HG02571 (cell line): ENCODE data around the gene FREY1.

ENCODE experiments used
- ATAC-seq: cut with Tn5 transposase; IDR thresholded peaks from one replicate; pipeline ENCODE4 v1.9.1; 2021; ENCODE audit warnings: mild to moderate bottlenecking, moderate library complexity; ENCODE audit not compliant: unreplicated experiment

FREY1 gene

GRCh38 chr11:45877221-45877620 lies 29.9 kb downstream of the FREY1 start:
- no peak for ATAC-seq

GRCh38 chr11:45876401-45876800 lies 30.7 kb downstream of the FREY1 start:
- no peak for ATAC-seq

GRCh38 chr11:45872651-45873356 lies 34.3 kb downstream of the FREY1 start:
- no peak for ATAC-seq

DNA sequence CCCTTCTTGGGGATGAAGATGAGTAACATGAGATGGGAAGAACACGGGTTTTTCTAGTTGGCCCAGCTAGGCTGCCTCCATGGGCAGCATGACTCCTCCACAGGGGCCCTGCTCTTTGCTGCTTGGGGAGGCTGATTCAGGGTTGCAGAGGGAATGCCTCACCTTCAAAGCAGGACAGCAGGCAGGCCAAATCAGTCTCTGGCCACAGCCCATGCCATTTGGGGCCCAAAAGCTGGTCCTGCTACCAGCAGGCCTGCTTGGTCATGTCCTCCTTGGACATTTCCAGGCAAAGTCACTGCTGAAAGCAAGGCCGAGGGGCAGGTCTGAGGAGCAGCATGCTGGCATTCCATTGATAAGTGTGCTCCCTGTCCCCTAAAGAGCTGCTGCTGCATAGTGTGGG lies 35.4 kb downstream of the FREY1 start:
- ATAC-seq = no peak

DNA sequence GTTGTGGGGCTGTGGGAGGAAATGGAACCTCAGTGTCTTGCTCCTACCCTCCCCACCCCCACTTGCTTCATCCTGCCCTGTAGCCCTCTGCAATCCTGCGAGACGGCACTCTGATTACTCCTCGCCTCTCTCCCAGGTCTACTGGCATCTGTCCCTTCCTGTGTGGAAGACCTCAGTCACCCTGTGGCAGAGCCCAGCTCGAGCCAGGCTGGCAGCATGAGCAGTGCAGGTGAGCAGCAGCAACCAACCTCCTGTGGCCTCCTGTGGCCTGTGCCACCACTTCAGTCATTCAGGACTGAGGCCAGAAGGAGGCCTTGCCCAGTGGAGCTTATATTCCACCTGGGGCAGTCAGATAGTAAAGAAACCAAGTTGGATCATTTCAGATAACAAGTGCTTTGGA lies 36.4 kb downstream of the FREY1 start:
- no peak for ATAC-seq

DNA sequence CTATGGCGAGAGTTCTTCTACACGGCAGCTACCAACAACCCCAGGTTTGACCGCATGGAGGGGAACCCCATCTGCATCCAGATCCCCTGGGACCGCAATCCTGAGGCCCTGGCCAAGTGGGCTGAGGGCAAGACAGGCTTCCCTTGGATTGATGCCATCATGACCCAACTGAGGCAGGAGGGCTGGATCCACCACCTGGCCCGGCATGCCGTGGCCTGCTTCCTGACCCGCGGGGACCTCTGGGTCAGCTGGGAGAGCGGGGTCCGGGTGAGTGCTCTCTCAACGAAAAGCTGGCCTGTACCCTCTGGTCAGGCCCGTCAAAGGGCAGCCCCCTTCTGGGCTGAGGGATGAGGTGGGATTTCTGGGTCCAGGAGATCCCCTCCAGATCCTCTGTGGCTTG lies 37.5 kb downstream of the FREY1 start:
- no peak for ATAC-seq

- ATAC-seq = no peak
Measured at GRCh38 chr11:45864041-45864440, 43.0 kb downstream of the FREY1 start.

GRCh38 chr11:45860764-45861510 lies 46.1 kb downstream of the FREY1 start:
- ATAC-seq = no peak

GRCh38 chr11:45860348-45860747 lies 46.7 kb downstream of the FREY1 start:
- no peak for ATAC-seq

- ATAC-seq = no peak
Measured at GRCh38 chr11:45859661-45860140, 47.4 kb downstream of the FREY1 start.

- no peak for ATAC-seq
Measured at GRCh38 chr11:45858751-45859398, 48.2 kb downstream of the FREY1 start.

DNA sequence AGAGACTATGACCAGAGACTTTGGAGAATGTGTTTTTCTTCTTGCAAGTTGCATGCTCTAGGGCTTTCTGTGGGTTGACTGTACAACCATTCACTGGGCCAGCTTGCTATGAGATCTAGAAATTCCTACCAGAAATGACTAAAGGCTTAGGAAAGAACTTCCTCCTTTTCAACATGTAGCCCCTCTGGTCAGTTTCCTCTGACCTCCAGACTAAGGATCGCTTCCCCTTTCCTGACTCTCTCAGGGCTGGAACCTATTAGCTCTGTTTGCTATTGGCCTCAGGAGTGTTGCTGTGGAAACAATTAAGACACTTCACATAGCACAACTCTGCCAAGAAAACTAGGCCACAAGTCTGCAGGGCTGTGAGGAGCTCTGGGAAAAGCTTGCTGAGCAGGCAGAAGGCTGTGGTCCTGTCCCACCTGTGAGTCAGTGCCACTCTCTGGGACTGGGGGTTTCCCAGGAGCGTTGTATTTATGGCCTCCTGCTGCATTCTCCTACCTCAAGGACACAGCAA lies 49.1 kb downstream of the FREY1 start:
- ATAC-seq = no peak
